Activated CD4-positive, CD25-positive, alpha-beta regulatory T cell treated with anti-CD3 and anti-CD28 coated beads, Interleukin-2, amount 50 U/mL, for 24 hours (primary cell): ENCODE measurements around the gene TMEM167A.

Source experiments
- ATAC-seq, 2 donors: fragments of 150-1000 bp; cut with Tn5 transposase; one replicate each; pipeline ENCODE4 v1.10.0; 2021; ENCODE audit warnings: mild to moderate bottlenecking in 1 of 2, moderate library complexity in 1 of 2

TMEM167A gene, protein sequence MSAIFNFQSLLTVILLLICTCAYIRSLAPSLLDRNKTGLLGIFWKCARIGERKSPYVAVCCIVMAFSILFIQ

GRCh38 chr5:83076742-83077661 is at the start of gene TMEM167A, which contains the start of gene XRCC4:
Gene TMEM167A, minus strand, starts transcription at chr5:83077394. Its CDS starts 71 bp downstream, at chr5:83077323.
Gene XRCC4, plus strand, starts transcription at chr5:83077547. Its CDS starts 27,373 bp downstream, at chr5:83104920.
- ATAC-seq: peak; percentile 99 to 100

GRCh38 chr5:83126501-83126900 is 49.3 kb upstream of the TMEM167A start:
- ATAC-seq: no peak

DNA sequence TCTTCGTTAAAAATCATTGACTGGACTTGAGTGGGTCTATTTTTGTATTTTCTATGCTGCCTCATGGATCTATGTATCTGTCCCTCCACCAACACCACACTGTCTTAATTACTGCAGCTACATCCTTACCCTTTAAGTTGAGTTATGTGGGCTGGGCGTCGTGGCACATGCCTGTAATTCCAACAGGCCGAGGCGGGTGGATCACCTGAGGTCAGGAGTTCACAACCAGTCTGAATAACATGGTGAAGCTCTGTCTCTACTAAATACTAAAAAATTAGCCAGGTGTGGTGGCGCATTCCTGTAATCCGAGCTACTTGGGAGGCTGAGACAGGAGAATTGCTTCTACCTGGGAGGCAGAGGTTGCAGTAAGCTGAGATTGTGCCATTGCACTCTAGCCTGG is 48.4 kb upstream of the TMEM167A start:
- ATAC-seq: no peak

DNA sequence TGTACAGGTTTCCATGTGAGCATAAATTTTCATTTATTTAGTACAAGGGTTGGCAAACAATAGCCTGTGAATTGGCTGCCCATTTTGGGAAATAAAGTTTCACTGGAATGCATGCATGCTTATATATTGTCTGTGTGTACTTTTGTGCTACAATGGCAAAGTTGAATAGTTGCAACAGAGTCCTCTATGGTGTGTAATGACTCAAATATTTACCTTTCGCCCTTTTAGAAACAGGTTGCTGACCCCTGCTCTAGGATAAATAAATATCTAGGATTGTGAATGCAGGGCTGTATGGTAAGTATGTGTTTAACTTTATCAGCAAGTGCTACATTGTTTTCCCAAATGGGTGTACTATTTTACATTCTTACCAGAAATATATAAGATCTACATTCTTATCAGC is 47.4 kb upstream of the TMEM167A start:
- no peak for ATAC-seq

GRCh38 chr5:83118976-83119375 is 41.8 kb upstream of the TMEM167A start:
- ATAC-seq: no peak

GRCh38 chr5:83118471-83118870 is 41.3 kb upstream of the TMEM167A start:
- ATAC-seq: no peak

DNA sequence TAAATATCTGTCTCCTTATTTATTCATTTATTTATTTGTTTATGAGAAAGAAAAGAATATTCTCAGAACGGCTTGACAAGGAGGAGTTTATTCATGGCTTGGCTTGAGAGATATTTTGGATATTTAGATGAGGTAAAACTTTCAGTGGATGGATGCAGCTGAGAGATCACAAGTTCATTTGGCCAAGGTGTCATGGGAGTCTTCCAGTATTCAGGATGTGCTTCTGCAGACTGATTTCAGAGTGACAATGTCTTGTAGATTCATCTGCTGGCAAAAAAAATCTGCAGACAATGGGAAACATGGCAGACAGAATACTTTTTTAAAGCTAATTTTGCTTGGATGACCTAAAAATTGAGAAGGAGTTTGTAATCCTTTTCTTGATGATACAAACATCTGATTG is 38.6 kb upstream of the TMEM167A start:
- ATAC-seq: no peak

DNA sequence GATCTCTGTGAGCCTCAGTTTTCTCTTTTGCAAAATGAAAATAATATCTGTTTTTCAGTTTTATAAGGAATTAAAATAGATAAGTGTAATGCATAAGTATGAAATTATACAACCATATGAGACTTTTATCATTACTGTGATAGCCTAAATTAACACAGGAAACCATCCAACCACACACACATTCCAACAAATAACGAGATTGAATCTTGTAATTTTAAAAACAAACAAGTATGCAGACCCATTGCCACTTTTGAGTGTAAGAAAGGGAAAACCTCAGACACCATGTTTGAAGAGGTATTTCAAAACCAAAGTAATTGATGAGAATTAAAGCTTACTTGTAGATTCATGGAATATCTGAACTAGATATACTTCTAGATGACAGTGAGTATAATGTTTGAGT is 32.2 kb upstream of the TMEM167A start:
- ATAC-seq: no peak

- no peak for ATAC-seq
Measured at GRCh38 chr5:83107692-83108420, 30.7 kb upstream of the TMEM167A start.

DNA sequence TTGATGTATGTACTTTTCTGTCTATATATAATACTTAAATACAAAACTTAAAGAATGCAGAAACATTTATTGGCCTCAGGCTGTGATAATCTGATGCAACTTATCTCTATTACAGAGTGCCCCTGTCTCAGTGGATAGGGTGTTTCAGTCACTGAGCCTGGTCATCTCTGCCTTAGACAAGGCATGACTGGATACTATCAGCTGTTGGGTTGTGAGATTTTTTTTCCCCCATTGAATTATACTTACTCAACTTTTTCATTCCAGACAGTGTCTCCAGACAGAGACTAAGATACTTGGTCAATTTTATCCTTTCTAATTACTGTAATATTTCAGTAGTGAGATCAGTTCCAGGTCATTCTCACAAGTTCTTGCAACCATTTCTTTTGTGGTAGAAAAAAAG is 26.8 kb upstream of the TMEM167A start:
- ATAC-seq: no peak

GRCh38 chr5:83102364-83102980 is 25.3 kb upstream of the TMEM167A start:
- no peak for ATAC-seq

DNA sequence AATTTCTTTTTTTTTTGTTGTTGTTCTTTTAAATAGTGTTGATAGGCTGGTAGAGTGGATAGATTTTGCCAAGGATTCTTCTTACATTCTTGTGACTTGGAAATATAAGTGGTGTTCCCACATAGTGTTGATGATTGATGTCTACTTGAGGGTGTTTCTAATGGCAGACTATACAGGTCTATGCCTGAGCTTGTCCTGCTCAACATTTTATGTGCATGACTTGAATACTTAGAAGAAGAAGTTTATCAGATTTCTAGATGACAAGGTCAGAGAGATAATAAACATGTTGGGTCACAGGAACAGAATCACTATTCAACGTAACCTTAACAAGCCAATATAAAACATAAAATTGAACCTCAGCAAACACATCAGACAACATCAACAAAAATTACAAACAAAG is 24.3 kb upstream of the TMEM167A start:
- ATAC-seq: no peak

DNA sequence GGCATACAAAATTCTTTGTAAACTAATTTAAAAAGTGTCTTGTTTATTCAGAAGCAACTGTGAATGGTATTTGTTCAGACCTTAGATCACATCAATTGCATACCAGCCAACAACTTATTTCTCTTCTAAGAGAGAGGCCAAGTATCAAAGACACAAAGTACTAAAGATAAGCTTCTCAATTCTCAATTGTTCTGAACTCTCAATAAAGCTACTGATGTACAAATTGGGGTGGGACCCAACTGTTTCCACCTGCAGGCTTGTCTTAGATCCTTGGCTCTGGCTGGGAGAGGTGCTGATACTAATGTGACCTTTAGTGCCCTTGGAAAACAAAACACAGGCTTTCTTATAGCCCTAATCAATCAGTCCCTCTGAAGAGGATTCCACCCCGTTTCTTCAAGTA is 22.3 kb upstream of the TMEM167A start:
- no peak for ATAC-seq

DNA sequence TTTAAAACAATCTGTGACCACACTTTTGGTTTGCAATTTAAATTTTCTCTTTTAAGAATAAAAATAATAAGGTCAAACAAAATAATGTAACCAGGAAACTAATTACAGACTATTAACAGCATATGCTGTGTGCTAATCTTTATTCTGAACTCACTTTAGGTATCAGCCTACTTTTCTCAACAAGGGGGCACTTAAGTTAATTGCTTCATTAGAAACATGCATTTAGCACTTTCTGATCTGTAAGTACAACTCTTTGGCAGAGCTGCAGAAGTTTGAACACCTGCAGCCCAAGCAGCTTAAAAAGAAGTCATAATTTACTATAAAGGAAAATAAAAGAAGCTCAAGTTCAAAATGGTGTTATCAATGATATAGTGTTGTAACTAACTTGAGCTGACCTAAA is 21.8 kb upstream of the TMEM167A start:
- no peak for ATAC-seq

DNA sequence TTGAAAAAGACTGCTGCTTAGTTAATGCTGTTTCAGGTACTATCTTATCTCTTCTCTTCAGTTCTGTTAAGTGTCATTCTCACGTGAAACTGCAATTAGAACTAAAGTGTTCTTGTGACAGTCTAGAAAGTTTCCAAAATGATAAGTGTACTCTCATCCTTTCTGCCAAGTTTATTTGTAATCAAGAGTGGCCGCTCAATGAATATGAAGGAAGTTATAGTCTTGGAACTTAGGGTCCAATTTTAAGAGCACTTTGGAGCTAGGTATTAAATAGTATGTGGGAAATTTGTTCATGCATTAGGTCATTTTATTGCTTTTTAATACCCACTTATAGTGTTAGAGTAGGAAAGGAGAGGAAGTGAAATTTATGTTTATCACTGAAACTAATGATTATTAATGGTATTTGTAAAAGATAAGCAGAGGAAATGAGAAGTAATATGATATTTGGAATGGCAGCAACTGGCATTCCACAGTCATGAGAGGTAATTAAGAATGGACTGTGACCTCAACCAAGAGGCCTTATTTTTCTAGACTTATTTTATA is 20.6 kb upstream of the TMEM167A start:
- no peak for ATAC-seq

DNA sequence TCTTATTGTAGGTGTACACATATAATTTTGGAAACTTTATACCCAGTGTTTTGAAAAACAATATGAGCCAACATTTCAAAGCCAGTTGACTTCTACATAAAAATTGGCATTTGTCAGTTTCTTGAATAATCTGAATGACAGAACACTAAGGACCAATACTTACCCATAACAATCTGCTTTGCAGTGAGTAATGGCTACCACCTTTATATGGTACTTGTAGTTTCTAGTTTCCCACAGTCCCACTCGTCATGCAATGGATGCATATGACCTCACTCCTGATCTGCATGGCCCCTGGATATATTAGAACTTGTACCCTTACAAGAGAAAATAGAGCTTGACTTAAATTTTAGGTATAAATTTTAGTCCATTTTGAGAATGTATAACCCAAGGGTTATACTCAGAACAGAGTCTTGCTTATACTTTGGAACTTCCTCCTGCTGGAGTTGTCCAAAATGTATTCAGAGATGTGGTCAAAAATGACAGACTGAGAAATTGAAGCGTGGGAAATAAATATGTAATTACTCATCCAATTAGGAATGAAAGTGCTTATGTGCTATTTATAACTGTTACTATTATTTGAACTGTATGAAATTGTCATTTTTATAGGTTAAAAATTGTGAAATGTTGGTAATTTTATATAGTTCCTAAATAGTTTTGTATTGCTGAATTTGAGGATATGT is 19.6 kb upstream of the TMEM167A start:
- ATAC-seq: no peak

DNA sequence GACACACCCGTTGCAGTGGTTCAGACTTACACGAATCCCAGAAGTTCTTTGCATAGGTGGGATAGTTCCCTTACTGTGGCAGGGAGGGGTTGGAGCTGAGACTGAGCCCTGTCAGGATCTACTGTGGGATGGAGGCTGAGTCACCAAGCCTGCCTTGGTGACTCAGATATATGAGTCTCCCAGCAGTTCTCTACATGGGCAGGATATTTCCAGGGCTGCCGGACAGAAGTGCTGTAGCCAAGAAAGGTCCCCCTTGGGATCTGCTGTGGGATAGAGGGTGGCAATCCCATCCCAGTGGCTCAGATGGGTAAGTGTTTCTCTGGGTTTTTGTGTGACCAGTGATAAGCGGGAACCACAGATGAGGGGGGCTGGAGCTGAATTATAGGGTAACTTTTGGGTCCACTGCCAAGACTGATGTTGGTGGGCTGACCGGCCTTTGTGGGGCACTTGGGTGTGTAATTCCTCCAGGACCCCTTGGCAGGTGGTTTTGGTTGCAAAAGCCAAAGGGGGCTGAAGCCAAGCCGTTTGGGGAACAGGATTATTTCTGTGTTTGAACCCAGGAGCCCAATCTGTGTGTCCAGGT is 18.9 kb upstream of the TMEM167A start:
- no peak for ATAC-seq

DNA sequence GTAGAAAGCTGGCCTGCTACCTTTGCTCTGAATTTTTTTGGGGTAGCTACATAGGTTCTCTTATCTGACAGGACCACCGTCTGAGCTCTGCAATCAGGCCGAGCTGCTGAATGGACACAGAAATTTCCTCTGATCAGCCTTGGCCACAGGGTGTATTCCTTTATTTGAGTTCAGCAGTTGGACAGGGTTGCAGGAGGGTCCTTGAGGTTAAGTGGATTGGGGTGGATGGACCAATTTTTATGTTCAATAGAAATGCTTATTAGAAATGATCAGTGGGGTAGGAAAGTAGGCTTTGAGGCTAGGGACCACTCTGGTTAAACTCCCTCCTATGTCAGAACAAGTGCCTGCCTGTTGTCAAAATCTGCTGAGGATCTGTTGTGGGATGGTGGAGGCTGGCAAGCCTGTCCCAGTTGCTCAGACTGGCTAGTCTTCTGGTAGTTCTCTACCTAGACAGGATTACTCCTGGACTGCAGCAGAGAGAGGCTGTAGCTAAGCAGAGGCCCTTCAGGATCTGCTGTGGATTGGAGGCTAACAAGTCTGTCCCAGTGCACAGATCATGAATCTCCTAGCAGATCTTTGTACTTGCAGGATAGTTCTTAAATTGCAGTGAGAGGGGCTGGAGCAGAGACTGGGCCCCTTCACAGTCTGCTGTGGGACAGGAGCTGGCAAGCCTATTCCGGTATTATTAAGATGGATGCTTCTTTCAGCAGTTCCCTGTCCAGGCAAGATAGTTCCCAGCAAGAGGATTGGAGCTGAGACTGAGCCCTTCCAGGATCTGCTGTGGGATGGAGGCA is 18.2 kb upstream of the TMEM167A start:
- ATAC-seq: no peak

DNA sequence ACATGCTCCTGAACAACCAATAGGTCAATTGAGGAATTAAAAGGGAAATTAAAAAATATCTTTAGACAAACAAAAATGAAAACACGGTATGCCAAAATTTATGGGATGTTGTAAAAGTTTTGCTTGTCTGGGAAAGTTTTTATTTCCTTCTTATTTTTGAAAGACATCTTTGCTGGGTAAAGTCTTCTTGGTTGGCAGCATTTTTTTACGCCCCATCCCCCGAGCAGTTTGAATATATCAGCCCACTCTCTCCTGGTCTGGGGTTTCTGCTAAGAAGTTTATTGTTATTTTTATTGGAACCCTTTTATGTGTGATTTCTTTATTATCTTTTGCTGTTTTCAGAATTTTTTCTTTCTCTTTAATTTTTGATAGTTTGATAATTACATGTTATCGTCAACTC is 16.5 kb upstream of the TMEM167A start:
- ATAC-seq: no peak

GRCh38 chr5:83092619-83093018 is 15.4 kb upstream of the TMEM167A start:
- no peak for ATAC-seq

GRCh38 chr5:83090169-83090568 is 13.0 kb upstream of the TMEM167A start:
- ATAC-seq: no peak
